ENCODE results near the gene CCNC. TPM values are rescaled to one million over a fixed set of nuclear protein-coding genes. Genes with fewer than 3 reads are reported as not detected.
A peak's percentile ranks its signal among the peaks of the same experiment; 100 is the strongest.

The CCNC gene
- total and polyA plus RNA-seq, 2 experiments from 2014 or later, result 108 to 143 TPM

DNA sequence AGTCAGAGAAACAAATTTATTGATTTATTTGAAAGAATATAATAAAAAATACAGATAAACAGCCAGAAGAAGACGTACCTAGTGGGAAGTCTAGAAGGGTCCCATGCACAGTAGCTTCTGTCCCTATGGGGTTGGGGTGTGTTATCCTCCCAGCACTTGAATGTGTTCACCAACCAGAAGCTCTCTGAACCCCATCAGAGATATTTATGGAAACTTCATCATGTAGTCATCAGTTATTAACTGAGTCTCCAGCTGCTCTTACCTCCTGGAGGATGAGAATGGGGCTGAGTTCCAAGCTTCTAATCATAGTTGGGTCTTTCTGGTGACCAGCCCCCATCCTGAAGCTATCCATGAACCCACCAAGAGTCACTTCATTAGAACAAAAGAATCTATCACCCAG lies 37.8 kb downstream of the CCNC start:
- no peaks in the 10 kb centered on the region; the same call in 1 of the 2 replicates for H4K20me1 ChIP-seq (replicated peaks; ENCODE audit: insufficient read depth)
- H3F3A ChIP-seq (replicated peaks; ENCODE audit: low read depth), result no peaks in the 10 kb centered on the region
- H3K9me3 Mint-ChIP-seq, result no peaks in the 10 kb centered on the region
- DNase-seq (ENCODE audit: low spot score), result no peak
- H3K4me3 ChIP-seq, result no peak overlapping the region
- peaks cover 9% of the 10 kb centered on the region for H3K79me2 ChIP-seq (replicated peaks; ENCODE audit: insufficient read depth)
- H3K4me3 Mint-ChIP-seq, result no peak overlapping the region
- H3K4me1 ChIP-seq (ENCODE audit: insufficient read depth), result no peaks in the 10 kb centered on the region
- H3K27ac ChIP-seq (ENCODE audit: low read depth), result no peak overlapping the region
- H3K4me1 Mint-ChIP-seq, result no peaks in the 10 kb centered on the region
- peaks cover 50% of the 10 kb centered on the region for H3K36me3 Mint-ChIP-seq (ENCODE audit: low read depth)
- no peaks in the 10 kb centered on the region for H3K9me2 ChIP-seq (ENCODE audit: insufficient read depth)
- H3K27me3 Mint-ChIP-seq (ENCODE audit: insufficient read depth, low read depth, poor library complexity), result no peaks in the 10 kb centered on the region
- H3K27me3 ChIP-seq (ENCODE audit: insufficient read depth), result no peaks in the 10 kb centered on the region
- no peak for TF ChIP-seq JUNB (IDR thresholded peaks at IDR 0.05; ENCODE audit: unreplicated experiment)
- TF ChIP-seq EZH2 (IDR thresholded peaks at IDR 0.05; ENCODE audit: low read depth, unreplicated experiment), result no peak
- no peak overlapping the region for H3K27ac Mint-ChIP-seq
- H3K4me2 ChIP-seq, result no peak overlapping the region
- H2AFZ ChIP-seq, result no peak overlapping the region
- peaks cover 14% of the 10 kb centered on the region for H3K36me3 ChIP-seq (ENCODE audit: insufficient read depth)
- ATAC-seq, result no peak

DNA sequence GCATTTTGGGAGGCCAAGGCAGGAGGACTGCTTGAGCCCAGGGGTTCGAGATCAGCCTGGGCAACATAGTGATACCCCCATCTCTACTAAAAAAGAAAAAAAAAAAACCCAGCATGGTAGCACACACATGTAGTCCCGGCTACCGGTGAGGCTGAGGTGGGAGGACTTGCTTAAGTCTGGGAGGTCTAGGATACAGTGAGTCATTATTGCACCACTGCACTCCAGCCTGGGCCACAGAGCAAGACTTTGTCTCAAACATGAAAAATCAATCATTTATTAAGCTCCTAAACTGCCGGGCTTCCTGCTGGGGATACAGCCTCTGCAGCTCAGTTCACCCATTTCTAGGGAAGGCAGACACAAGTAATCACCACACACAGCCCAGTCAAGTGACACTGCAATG lies 45.9 kb downstream of the CCNC start:
- H3K36me3 Mint-ChIP-seq (ENCODE audit: low read depth), result peaks cover 7% of the 10 kb centered on the region; the same call in 2 of the 3 replicates
- Histone ChIP-seq H2AFZ (no peak overlapping the region), H3K4me3 (no peak overlapping the region), H3K79me2 (replicated peaks; ENCODE audit: insufficient read depth) (peaks cover 22% of the 10 kb centered on the region), H3K27me3 (ENCODE audit: insufficient read depth) (no peaks in the 10 kb centered on the region), H3K36me3 (ENCODE audit: insufficient read depth) (no peaks in the 10 kb centered on the region), H3K9me2 (ENCODE audit: insufficient read depth) (no peaks in the 10 kb centered on the region), H4K20me1 (replicated peaks; ENCODE audit: insufficient read depth) (0 out of 2 replicates have a peak, but pooled peaks cover 2% of the 10 kb centered on the region), H3F3A (replicated peaks; ENCODE audit: low read depth) (no peaks in the 10 kb centered on the region), H3K4me1 (ENCODE audit: insufficient read depth) (no peaks in the 10 kb centered on the region), H3K4me2 (0 out of 2 replicates have a peak overlapping the region, but pooled peaks have one; percentile 19), H3K27ac (ENCODE audit: low read depth) (no peak overlapping the region)
- no peak for TF ChIP-seq NANOG (IDR thresholded peaks at IDR 0.05; ENCODE audit: borderline replicate concordance)
- TF ChIP-seq, protein P1, sequence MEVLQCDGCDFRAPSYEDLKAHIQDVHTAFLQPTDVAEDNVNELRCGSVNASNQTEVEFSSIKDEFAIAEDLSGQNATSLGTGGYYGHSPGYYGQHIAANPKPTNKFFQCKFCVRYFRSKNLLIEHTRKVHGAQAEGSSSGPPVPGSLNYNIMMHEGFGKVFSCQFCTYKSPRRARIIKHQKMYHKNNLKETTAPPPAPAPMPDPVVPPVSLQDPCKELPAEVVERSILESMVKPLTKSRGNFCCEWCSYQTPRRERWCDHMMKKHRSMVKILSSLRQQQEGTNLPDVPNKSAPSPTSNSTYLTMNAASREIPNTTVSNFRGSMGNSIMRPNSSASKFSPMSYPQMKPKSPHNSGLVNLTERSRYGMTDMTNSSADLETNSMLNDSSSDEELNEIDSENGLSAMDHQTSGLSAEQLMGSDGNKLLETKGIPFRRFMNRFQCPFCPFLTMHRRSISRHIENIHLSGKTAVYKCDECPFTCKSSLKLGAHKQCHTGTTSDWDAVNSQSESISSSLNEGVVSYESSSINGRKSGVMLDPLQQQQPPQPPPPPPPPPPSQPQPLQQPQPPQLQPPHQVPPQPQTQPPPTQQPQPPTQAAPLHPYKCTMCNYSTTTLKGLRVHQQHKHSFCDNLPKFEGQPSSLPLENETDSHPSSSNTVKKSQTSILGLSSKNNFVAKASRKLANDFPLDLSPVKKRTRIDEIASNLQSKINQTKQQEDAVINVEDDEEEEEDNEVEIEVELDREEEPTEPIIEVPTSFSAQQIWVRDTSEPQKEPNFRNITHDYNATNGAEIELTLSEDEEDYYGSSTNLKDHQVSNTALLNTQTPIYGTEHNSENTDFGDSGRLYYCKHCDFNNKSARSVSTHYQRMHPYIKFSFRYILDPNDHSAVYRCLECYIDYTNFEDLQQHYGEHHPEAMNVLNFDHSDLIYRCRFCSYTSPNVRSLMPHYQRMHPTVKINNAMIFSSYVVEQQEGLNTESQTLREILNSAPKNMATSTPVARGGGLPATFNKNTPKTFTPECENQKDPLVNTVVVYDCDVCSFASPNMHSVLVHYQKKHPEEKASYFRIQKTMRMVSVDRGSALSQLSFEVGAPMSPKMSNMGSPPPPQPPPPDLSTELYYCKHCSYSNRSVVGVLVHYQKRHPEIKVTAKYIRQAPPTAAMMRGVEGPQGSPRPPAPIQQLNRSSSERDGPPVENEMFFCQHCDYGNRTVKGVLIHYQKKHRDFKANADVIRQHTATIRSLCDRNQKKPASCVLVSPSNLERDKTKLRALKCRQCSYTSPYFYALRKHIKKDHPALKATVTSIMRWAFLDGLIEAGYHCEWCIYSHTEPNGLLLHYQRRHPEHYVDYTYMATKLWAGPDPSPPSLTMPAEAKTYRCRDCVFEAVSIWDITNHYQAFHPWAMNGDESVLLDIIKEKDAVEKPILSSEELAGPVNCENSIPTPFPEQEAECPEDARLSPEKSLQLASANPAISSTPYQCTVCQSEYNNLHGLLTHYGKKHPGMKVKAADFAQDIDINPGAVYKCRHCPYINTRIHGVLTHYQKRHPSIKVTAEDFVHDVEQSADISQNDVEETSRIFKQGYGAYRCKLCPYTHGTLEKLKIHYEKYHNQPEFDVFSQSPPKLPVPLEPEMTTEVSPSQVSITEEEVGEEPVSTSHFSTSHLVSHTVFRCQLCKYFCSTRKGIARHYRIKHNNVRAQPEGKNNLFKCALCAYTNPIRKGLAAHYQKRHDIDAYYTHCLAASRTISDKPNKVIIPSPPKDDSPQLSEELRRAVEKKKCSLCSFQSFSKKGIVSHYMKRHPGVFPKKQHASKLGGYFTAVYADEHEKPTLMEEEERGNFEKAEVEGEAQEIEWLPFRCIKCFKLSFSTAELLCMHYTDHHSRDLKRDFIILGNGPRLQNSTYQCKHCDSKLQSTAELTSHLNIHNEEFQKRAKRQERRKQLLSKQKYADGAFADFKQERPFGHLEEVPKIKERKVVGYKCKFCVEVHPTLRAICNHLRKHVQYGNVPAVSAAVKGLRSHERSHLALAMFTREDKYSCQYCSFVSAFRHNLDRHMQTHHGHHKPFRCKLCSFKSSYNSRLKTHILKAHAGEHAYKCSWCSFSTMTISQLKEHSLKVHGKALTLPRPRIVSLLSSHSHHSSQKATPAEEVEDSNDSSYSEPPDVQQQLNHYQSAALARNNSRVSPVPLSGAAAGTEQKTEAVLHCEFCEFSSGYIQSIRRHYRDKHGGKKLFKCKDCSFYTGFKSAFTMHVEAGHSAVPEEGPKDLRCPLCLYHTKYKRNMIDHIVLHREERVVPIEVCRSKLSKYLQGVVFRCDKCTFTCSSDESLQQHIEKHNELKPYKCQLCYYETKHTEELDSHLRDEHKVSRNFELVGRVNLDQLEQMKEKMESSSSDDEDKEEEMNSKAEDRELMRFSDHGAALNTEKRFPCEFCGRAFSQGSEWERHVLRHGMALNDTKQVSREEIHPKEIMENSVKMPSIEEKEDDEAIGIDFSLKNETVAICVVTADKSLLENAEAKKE (CRISPR knock-in tag; IDR thresholded peaks at IDR 0.05), result no peak
- TF ChIP-seq ZNF331 (CRISPR knock-in tag; IDR thresholded peaks at IDR 0.05; ENCODE audit: low read depth), result no peak
- no peak for TF ChIP-seq STAT1 (IDR thresholded peaks at IDR 0.05; ENCODE audit: unreplicated experiment)
- no peak for TF ChIP-seq POLR2AphosphoS5 (IDR thresholded peaks at IDR 0.05; ENCODE audit: low read depth)
- TF ChIP-seq, protein P2, sequence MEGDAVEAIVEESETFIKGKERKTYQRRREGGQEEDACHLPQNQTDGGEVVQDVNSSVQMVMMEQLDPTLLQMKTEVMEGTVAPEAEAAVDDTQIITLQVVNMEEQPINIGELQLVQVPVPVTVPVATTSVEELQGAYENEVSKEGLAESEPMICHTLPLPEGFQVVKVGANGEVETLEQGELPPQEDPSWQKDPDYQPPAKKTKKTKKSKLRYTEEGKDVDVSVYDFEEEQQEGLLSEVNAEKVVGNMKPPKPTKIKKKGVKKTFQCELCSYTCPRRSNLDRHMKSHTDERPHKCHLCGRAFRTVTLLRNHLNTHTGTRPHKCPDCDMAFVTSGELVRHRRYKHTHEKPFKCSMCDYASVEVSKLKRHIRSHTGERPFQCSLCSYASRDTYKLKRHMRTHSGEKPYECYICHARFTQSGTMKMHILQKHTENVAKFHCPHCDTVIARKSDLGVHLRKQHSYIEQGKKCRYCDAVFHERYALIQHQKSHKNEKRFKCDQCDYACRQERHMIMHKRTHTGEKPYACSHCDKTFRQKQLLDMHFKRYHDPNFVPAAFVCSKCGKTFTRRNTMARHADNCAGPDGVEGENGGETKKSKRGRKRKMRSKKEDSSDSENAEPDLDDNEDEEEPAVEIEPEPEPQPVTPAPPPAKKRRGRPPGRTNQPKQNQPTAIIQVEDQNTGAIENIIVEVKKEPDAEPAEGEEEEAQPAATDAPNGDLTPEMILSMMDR (conservative IDR thresholded peaks at IDR 0.05; ENCODE audit: low read depth in 2 of 2), result no peak
- TF ChIP-seq CREB1 (CRISPR knock-in tag; IDR thresholded peaks at IDR 0.05; ENCODE audit: low read depth), result no peak
- no peak for TF ChIP-seq ZNF114 (CRISPR knock-in tag; IDR thresholded peaks at IDR 0.05)
- TF ChIP-seq JUNB (IDR thresholded peaks at IDR 0.05; ENCODE audit: unreplicated experiment), result no peak
- no peak for TF ChIP-seq EZH2phosphoT487 (IDR thresholded peaks at IDR 0.05; ENCODE audit: unreplicated experiment)
- TF ChIP-seq, protein P3, sequence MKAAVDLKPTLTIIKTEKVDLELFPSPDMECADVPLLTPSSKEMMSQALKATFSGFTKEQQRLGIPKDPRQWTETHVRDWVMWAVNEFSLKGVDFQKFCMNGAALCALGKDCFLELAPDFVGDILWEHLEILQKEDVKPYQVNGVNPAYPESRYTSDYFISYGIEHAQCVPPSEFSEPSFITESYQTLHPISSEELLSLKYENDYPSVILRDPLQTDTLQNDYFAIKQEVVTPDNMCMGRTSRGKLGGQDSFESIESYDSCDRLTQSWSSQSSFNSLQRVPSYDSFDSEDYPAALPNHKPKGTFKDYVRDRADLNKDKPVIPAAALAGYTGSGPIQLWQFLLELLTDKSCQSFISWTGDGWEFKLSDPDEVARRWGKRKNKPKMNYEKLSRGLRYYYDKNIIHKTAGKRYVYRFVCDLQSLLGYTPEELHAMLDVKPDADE (IDR thresholded peaks at IDR 0.05), result no peak
- no peaks in the 10 kb centered on the region; the same call in 2 of the 3 replicates for H3K4me1 Mint-ChIP-seq
- ATAC-seq, result no peak
- H3K4me3 Mint-ChIP-seq, result 0 out of 3 replicates have a peak overlapping the region, but pooled peaks have one; percentile 98
- DNase-seq (ENCODE audit: low spot score), result no peak
- no peaks in the 10 kb centered on the region; the same call in 2 of the 3 replicates for H3K9me3 Mint-ChIP-seq
- peaks cover 12% of the 10 kb centered on the region for H3K27me3 Mint-ChIP-seq (ENCODE audit: insufficient read depth, low read depth, poor library complexity)
- no peak overlapping the region for H3K27ac Mint-ChIP-seq

All from GM23338 (cell line).